Limb (tissue), 2 donors: Measurements from ENCODE around the gene CELSR2.

Experiments
- DNase-seq, 2 donors: peaks; one replicate each; pipeline ENCODE4 v3.0.0-alpha.2; 2016; ENCODE audit errors: extremely low spot score in 2 of 2

CELSR2 gene

GRCh38 chr1:109251277-109252166, 2.2 kb downstream of the CELSR2 start:
- no peak for DNase-seq

GRCh38 chr1:109252167-109252892, 3.0 kb downstream of the CELSR2 start:
- DNase-seq: no peak

- DNase-seq: peak; percentile 50 to 74
Observed at GRCh38 chr1:109252893-109253802, 3.8 kb downstream of the CELSR2 start.

GRCh38 chr1:109253803-109254620, 4.7 kb downstream of the CELSR2 start:
- peak in 1 of 2 donors; percentile 63 for DNase-seq

GRCh38 chr1:109254621-109255096, 5.3 kb downstream of the CELSR2 start:
- peak in 1 of 2 donors; percentile 31 for DNase-seq

GRCh38 chr1:109255097-109255651, 5.8 kb downstream of the CELSR2 start:
- DNase-seq: peak in 1 of 2 donors; percentile 63

GRCh38 chr1:109255678-109256077, 6.3 kb downstream of the CELSR2 start:
- peak in 1 of 2 donors; percentile 43 for DNase-seq

- no peak for DNase-seq
Observed at GRCh38 chr1:109256085-109256484, 6.7 kb downstream of the CELSR2 start.

- no peak for DNase-seq
Observed at GRCh38 chr1:109256971-109257681, 7.8 kb downstream of the CELSR2 start.

GRCh38 chr1:109257682-109258421, 8.5 kb downstream of the CELSR2 start:
- peak in 1 of 2 donors; percentile 34 for DNase-seq

- DNase-seq: no peak
Observed at GRCh38 chr1:109258481-109259466, 9.4 kb downstream of the CELSR2 start.

GRCh38 chr1:109259674-109260557, 10.6 kb downstream of the CELSR2 start:
- DNase-seq: no peak

- no peak for DNase-seq
Observed at GRCh38 chr1:109261006-109261405, 11.7 kb downstream of the CELSR2 start.

- DNase-seq: no peak
Observed at GRCh38 chr1:109261578-109261977, 12.2 kb downstream of the CELSR2 start.

- no peak for DNase-seq
Observed at GRCh38 chr1:109262231-109263055, 13.1 kb downstream of the CELSR2 start.

- DNase-seq: no peak
Observed at GRCh38 chr1:109263234-109263596, 13.9 kb downstream of the CELSR2 start.
